H1 (cell line): ENCODE measurements around the gene NCKAP1. TPM values are rescaled to one million over a fixed set of nuclear protein-coding genes. Genes with fewer than 3 reads are reported as not detected.

Source experiments
- CTCF ChIA-PET: fragments of 300-600 bp; sonication (Branson Sonifier 250); formaldehyde crosslinking; loops from one replicate; lab custom pipeline; 2021; ENCODE audit not compliant: partially characterized antibody; lab: Charles Lee
- POLR2A ChIA-PET: fragments of 300-600 bp; sonication (Branson Sonifier 250); formaldehyde crosslinking; loops from one replicate; lab custom pipeline; 2021; ENCODE audit warnings: inconsistent platforms; ENCODE audit not compliant: partially characterized antibody; lab: Charles Lee
- DNase-seq, 2 experiments: peaks; one replicate each; pipeline versions ENCODE4 v3.0.0 to v3.0.0-alpha.2; 2010 to 2022; ENCODE audit warnings: low spot score in 2 of 2, low read depth in 1 of 2, mixed read lengths in 1 of 2
- FAIRE-seq: peaks from 2 replicates; lab custom pipeline; 2011; peaks lifted over from hg19 to GRCh38; lab: Jason Lieb, UNC
- H2AFZ ChIP-seq: 2 replicates; pipeline ENCODE4 v1.8.1; 2012; ENCODE audit warnings: low read length, inconsistent platforms
- H2AK5ac ChIP-seq: 2 replicates; pipeline ENCODE4 v1.6.1; 2013; ENCODE audit warnings: low read depth, low read length
- H2BK120ac ChIP-seq: replicated peaks from 2 replicates; pipeline ENCODE3; 2013; ENCODE audit warnings: low read depth, low read length, inconsistent platforms
- H2BK12ac ChIP-seq: 2 replicates; pipeline ENCODE4 v1.6.1; 2013; ENCODE audit warnings: low read depth, low read length
- H2BK15ac ChIP-seq: 2 replicates; pipeline ENCODE4 v1.6.1; 2013; ENCODE audit warnings: low read length
- H2BK20ac ChIP-seq: 2 replicates; pipeline ENCODE4 v1.6.1; 2013; ENCODE audit warnings: low read length
- H2BK5ac ChIP-seq: 2 replicates; pipeline ENCODE4 v1.6.1; 2013; ENCODE audit warnings: low read depth, low read length
- H3K14ac ChIP-seq: 2 replicates; pipeline ENCODE4 v1.6.1; 2013; ENCODE audit warnings: inconsistent platforms; ENCODE audit not compliant: insufficient read length
- H3K18ac ChIP-seq: 2 replicates; pipeline ENCODE4 v1.6.1; 2013; ENCODE audit warnings: low read length; ENCODE audit errors: extremely low read depth
- H3K23ac ChIP-seq: 2 replicates; pipeline ENCODE4 v1.6.1; 2013; ENCODE audit warnings: inconsistent platforms; ENCODE audit not compliant: insufficient read length
- H3K23me2 ChIP-seq: 2 replicates; pipeline ENCODE4 v1.6.1; 2013; ENCODE audit warnings: low read depth, low read length
- H3K27ac ChIP-seq: 2 replicates; pipeline ENCODE4 v1.6.1; 2011; ENCODE audit warnings: low read depth, low read length, inconsistent platforms
- H3K27me3 ChIP-seq, 4 experiments: replicated peaks in 1 of 4; 1 replicate in 1 of 4; 2 replicates in 3 of 4; pipeline versions ENCODE4 v1.6.1 to v1.8.1; 2011 to 2013; ENCODE audit warnings: low read length in 3 of 4, mild to moderate bottlenecking in 3 of 4, inconsistent platforms in 2 of 4, mixed read lengths in 2 of 4, moderate library complexity in 1 of 4; ENCODE audit not compliant: control insufficient read depth in 3 of 4, insufficient read depth in 3 of 4; ENCODE audit errors: extremely low read depth in 1 of 4
- H3K36me3 ChIP-seq, 4 experiments: 2 replicates each; pipeline versions ENCODE4 v1.6.1 to v1.8.1; 2011 to 2013; ENCODE audit warnings: mild to moderate bottlenecking in 4 of 4, low read length in 3 of 4, moderate library complexity in 2 of 4, control low read depth in 1 of 4, inconsistent platforms in 1 of 4; ENCODE audit not compliant: insufficient read depth in 4 of 4, control insufficient read depth in 2 of 4
- H3K4ac ChIP-seq: replicated peaks from 2 replicates; pipeline ENCODE3; 2013; ENCODE audit warnings: low read length, low read depth, mixed read lengths, inconsistent platforms; ENCODE audit not compliant: insufficient read length
- H3K4me1 ChIP-seq, 4 experiments: replicated peaks in 1 of 4; 1 replicate in 1 of 4; 2 replicates in 3 of 4; pipeline versions ENCODE4 v1.6.1 to v1.8.1; 2011 to 2013; ENCODE audit warnings: low read length in 3 of 4, inconsistent platforms in 2 of 4, mixed read lengths in 1 of 4; ENCODE audit not compliant: insufficient read depth in 4 of 4, control insufficient read depth in 3 of 4
- H3K4me2 ChIP-seq, 2 experiments: 2 replicates each; pipeline versions ENCODE4 v1.6.1 to v1.8.1; 2011 to 2013; ENCODE audit warnings: low read depth in 2 of 2, low read length in 2 of 2, control low read depth in 1 of 2, inconsistent platforms in 1 of 2, mild to moderate bottlenecking in 1 of 2; ENCODE audit not compliant: insufficient read depth in 1 of 2
- H3K4me3 ChIP-seq, 4 experiments: fragments of 200-600, 300-600 bp in 1 of 4; sonication (generic), shearing (Covaris generic), sonication (Bioruptor Twin) in 1 of 4; 2 replicates each; pipeline versions ENCODE4 v1.5.1 to v1.8.1; 2011 to 2016; ENCODE audit warnings: low read length in 4 of 4, low read depth in 3 of 4, control low read depth in 2 of 4, inconsistent platforms in 2 of 4, mild to moderate bottlenecking in 2 of 4, mixed read lengths in 1 of 4, moderate library complexity in 1 of 4; ENCODE audit not compliant: insufficient read depth in 2 of 4; ENCODE audit errors: extremely low read depth in 1 of 4
- H3K56ac ChIP-seq: replicated peaks from 2 replicates; pipeline ENCODE3; 2013; ENCODE audit warnings: low read depth, mild to moderate bottlenecking, mixed read lengths, low read length, inconsistent platforms; ENCODE audit not compliant: insufficient read length
- H3K79me1 ChIP-seq: 2 replicates; pipeline ENCODE4 v1.6.1; 2013; ENCODE audit warnings: low read depth, low read length, control low read depth
- H3K79me2 ChIP-seq, 2 experiments: 2 replicates each; pipeline versions ENCODE4 v1.6.1 to v1.8.1; 2012 to 2013; ENCODE audit warnings: low read length in 2 of 2, mild to moderate bottlenecking in 2 of 2, inconsistent platforms in 1 of 2; ENCODE audit not compliant: insufficient read depth in 2 of 2, control insufficient read depth in 1 of 2
- H3K9ac ChIP-seq, 4 experiments: replicated peaks in 1 of 4; 1 replicate in 1 of 4; 2 replicates in 3 of 4; pipeline versions ENCODE4 v1.6.1 to v1.8.1; 2011 to 2013; ENCODE audit warnings: low read depth in 3 of 4, low read length in 3 of 4, control low read depth in 2 of 4, mild to moderate bottlenecking in 2 of 4, moderate library complexity in 2 of 4, inconsistent platforms in 1 of 4; ENCODE audit errors: extremely low read depth in 1 of 4
- H3K9me3 ChIP-seq, 2 experiments: 2 replicates each; pipeline versions ENCODE4 v1.6.1 to v1.8.1; 2012 to 2013; ENCODE audit warnings: mild to moderate bottlenecking in 2 of 2, moderate library complexity in 2 of 2, control low read depth in 1 of 2, inconsistent platforms in 1 of 2, low read depth in 1 of 2, low read length in 1 of 2, mixed read lengths in 1 of 2; ENCODE audit not compliant: insufficient read depth in 2 of 2
- H4K20me1 ChIP-seq, 2 experiments: replicated peaks in 1 of 2; 2 replicates each; pipeline versions ENCODE3 to v1.8.1; 2011 to 2013; ENCODE audit warnings: inconsistent platforms in 2 of 2, low read length in 2 of 2, mild to moderate bottlenecking in 1 of 2; ENCODE audit not compliant: insufficient read depth in 2 of 2, control insufficient read depth in 1 of 2
- H4K5ac ChIP-seq: 2 replicates; pipeline ENCODE4 v1.6.1; 2013; ENCODE audit warnings: low read length, low read depth, mixed read lengths, inconsistent platforms; ENCODE audit not compliant: insufficient read length
- H4K8ac ChIP-seq: 2 replicates; pipeline ENCODE4 v1.8.0; 2013; ENCODE audit warnings: mild to moderate bottlenecking, moderate library complexity, low read length, inconsistent platforms; ENCODE audit not compliant: insufficient read depth; ENCODE audit errors: extremely low read depth
- H4K91ac ChIP-seq: replicated peaks from 2 replicates; pipeline ENCODE3; 2013; ENCODE audit warnings: low read length, mixed read lengths, inconsistent platforms; ENCODE audit not compliant: insufficient read length
- CBX8 ChIP-seq: fragments of 300-800, 300-1000 bp; sonication (generic); IDR thresholded peaks from 2 replicates; pipeline ENCODE4 v1.7.1; 2016; ENCODE audit warnings: low read depth, low read length, borderline replicate concordance
- CREB1 ChIP-seq: IDR thresholded peaks from 2 replicates; pipeline ENCODE4 v1.6.1; 2012; ENCODE audit warnings: inconsistent platforms
- MAFK ChIP-seq: IDR thresholded peaks from 2 replicates; pipeline ENCODE4 v1.6.1; 2012; ENCODE audit warnings: low read depth, mild to moderate bottlenecking, improper control_type of control experiment, low read length
- POU5F1 ChIP-seq: IDR thresholded peaks from 2 replicates; pipeline ENCODE4 v1.6.1; 2011; ENCODE audit warnings: low read depth, mild to moderate bottlenecking, low read length, moderate library complexity
- TBP ChIP-seq: IDR thresholded peaks from 2 replicates; pipeline ENCODE4 v1.6.1; 2011; ENCODE audit warnings: low read depth, low read length, improper control_type of control experiment
- ZNF274 ChIP-seq: IDR thresholded peaks from 2 replicates; pipeline ENCODE4 v1.7.0; 2012; ENCODE audit warnings: low read length, borderline replicate concordance; ENCODE audit errors: extremely low read depth
- WGBS, 2 experiments: shearing (Covaris generic) in 1 of 2; methylation state at CpG; one replicate each; pipeline versions ENCODE4 v1.1.6 to v1.1.7; 2013 to 2015; ENCODE audit warnings: low lambda C conversion rate in 2 of 2, mixed read lengths in 2 of 2, inconsistent platforms in 1 of 2, low coverage in 1 of 2, missing lambda C conversion rate in 1 of 2; ENCODE audit not compliant: insufficient replicate concordance in 2 of 2, insufficient coverage in 1 of 2, insufficient read length in 1 of 2; ENCODE audit errors: extremely low coverage in 1 of 2, missing lambda C conversion rate in 1 of 2; 5-methylcytosine and 5-hydroxymethylcytosine counted together
- polyA plus RNA-seq, 7 experiments: library from polyadenylated mRNA; depleted of rRNA in 3 of 7; stranded (reverse) in 5 of 7; unstranded in 2 of 7; fragments of >200 nt in 5 of 7; fragments of 200-250 nt in 2 of 7; gene quantifications; 1 replicate in 5 of 7; 2 replicates in 1 of 7; 4 replicates in 1 of 7; pipeline versions ENCODE4 v1.2.1 to v1.2.3, GENCODE V29; 2011 to 2013; ENCODE audit warnings: missing spikeins in 2 of 7, mixed read lengths in 2 of 7
- total RNA-seq: library from RNA; stranded (reverse); fragmentation: NEBNext Ultra II Directional; extraction: Animal tissue kit (Norgen Biotek cat#: 25700); gene quantifications from 2 replicates; pipeline ENCODE4 v1.2.1, GENCODE V29; 2021
- TF ChIP-seq, protein P1 (sequence below): IDR thresholded peaks from 2 replicates; pipeline ENCODE4 v1.6.1; 2011; ENCODE audit warnings: low read length, improper control_type of control experiment

NCKAP1 gene
- total and polyA plus RNA-seq, 2 of the 8 experiments (the other 6 are each of a cell fraction or from before 2014, with no cell fraction given), result 90.8 to 173 TPM

DNA sequence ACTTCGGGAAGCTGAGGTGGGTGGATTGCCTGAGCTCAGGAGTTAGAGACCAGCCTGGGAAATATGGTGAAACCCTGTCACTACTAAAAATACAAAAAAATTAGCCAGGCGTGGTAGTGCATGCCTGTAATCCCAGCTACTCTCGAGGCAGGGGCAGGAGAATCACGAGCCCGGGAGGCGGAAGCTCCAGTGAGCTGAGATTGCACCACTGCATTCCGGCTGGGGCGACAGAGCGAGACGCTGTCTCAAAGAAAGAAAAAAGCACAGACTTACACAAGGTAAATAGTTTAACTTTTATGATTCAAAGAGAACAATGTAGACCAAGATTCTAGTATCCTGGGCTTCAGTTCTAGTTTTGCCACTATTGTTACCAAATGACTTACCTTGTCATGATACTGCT, 37.4 kb downstream of the NCKAP1 start:
- H3K18ac ChIP-seq, result no peak overlapping the region
- no peak for FAIRE-seq
- no peak overlapping the region for H3K4me3 ChIP-seq
- H3K23me2 ChIP-seq, result no peaks in the 10 kb centered on the region
- H2BK5ac ChIP-seq, result no peak overlapping the region
- no peak for TF ChIP-seq MAFK
- TF ChIP-seq, protein P1, sequence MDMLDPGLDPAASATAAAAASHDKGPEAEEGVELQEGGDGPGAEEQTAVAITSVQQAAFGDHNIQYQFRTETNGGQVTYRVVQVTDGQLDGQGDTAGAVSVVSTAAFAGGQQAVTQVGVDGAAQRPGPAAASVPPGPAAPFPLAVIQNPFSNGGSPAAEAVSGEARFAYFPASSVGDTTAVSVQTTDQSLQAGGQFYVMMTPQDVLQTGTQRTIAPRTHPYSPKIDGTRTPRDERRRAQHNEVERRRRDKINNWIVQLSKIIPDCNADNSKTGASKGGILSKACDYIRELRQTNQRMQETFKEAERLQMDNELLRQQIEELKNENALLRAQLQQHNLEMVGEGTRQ, result no peak
- TF ChIP-seq POU5F1, result no peak
- TF ChIP-seq CBX8, result no peak
- TF ChIP-seq CREB1, result no peak
- no peak for TF ChIP-seq TBP
- TF ChIP-seq ZNF274, result no peak
- no peak overlapping the region for H3K4me2 ChIP-seq
- H3K79me1 ChIP-seq, result peaks cover 3% of the 10 kb centered on the region; the same call in 1 of the 2 replicates
- no peaks in the 10 kb centered on the region for H3K9me3 ChIP-seq
- WGBS, 2 experiments, result 93% methylated on average over 10 of the region's 10 CpGs; no CpG with 5 or more reads in 1 of the 2 experiments
- no peak overlapping the region for H2BK15ac ChIP-seq
- ChIA-PET POLR2A (no interaction called here), CTCF (interaction anchor here (1.2 to 2.5 kb wide), 2 partner anchors 21 to 25 kb away, joined by 4 to 14 read pairs; no protein-coding TSS in a partner anchor)
- no peak overlapping the region for H2AFZ ChIP-seq
- no peak overlapping the region for H3K9ac ChIP-seq
- no peaks in the 10 kb centered on the region for H3K4me1 ChIP-seq
- H4K5ac ChIP-seq, result no peak overlapping the region
- H3K27me3 ChIP-seq, result no peaks in the 10 kb centered on the region
- peaks cover 2 to 34% (median 6%) of the 10 kb centered on the region in 4 experiments; a peak in 5 of 8 replicates for H3K36me3 ChIP-seq
- H3K27ac ChIP-seq, result no peak overlapping the region
- H4K91ac ChIP-seq, result no peak overlapping the region
- H4K20me1 ChIP-seq, result peaks cover 0 to 5% of the 10 kb centered on the region in 2 experiments
- no peak overlapping the region for H2AK5ac ChIP-seq
- DNase-seq, result no peak
- H3K4ac ChIP-seq, result no peak overlapping the region
- peaks cover 0 to 49% of the 10 kb centered on the region in 2 experiments; a peak in 3 of 4 replicates for H3K79me2 ChIP-seq
- no peak overlapping the region for H2BK12ac ChIP-seq
- no peak overlapping the region for H3K56ac ChIP-seq
- no peak overlapping the region for H3K23ac ChIP-seq
- H2BK20ac ChIP-seq, result no peak overlapping the region
- H2BK120ac ChIP-seq, result no peak overlapping the region
- H4K8ac ChIP-seq, result no peak overlapping the region
- no peak overlapping the region for H3K14ac ChIP-seq
